Uterus (tissue), 2 donors: Measurements from ENCODE around the gene ECI1.

Experiments
- POLR2A ChIP-seq, 2 donors: fragments of 450-650 bp; IDR thresholded peaks; one replicate each; pipeline ENCODE4 v1.6.1; 2016; ENCODE audit warnings: antibody characterized with exemption in 2 of 2, mild to moderate bottlenecking in 1 of 2, moderate library complexity in 1 of 2
- TF ChIP-seq, protein P1 (sequence below), 4 experiments: fragments of 200-600 bp in 2 of 4; fragments of 450-650 bp in 2 of 4; sonication (generic) in 2 of 4; IDR thresholded peaks; one replicate each; pipeline ENCODE4 v1.5.1; 2016 to 2019; ENCODE audit warnings: antibody characterized with exemption in 4 of 4, mild to moderate bottlenecking in 2 of 4, moderate library complexity in 1 of 4

DNA sequence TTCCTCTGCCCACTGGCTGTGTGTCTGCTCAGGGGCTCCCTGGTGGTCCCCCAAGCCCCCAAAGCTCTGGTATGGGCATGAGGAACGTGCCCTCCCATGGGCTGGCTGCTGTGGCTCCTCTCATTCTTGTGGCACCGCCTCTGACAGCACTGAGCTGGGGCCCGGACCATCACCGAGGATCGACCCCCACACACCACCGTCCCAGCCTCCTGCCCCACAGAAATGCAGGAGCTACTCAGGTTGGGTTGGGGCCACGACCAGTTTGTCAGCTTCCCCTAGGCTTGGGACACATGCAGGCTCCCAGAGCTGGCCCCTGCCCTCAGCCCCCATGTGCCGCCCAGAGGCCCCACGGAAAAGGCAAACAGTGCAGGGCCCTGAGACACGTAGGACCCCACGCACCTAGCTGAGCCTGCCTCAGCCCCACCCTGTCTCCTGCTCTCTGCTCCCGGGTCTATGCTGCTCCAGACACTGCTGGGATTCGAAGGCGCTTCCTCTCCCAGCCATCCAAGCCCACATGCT is 51.7 kb downstream of the ECI1 start:
- TF ChIP-seq, protein P1, sequence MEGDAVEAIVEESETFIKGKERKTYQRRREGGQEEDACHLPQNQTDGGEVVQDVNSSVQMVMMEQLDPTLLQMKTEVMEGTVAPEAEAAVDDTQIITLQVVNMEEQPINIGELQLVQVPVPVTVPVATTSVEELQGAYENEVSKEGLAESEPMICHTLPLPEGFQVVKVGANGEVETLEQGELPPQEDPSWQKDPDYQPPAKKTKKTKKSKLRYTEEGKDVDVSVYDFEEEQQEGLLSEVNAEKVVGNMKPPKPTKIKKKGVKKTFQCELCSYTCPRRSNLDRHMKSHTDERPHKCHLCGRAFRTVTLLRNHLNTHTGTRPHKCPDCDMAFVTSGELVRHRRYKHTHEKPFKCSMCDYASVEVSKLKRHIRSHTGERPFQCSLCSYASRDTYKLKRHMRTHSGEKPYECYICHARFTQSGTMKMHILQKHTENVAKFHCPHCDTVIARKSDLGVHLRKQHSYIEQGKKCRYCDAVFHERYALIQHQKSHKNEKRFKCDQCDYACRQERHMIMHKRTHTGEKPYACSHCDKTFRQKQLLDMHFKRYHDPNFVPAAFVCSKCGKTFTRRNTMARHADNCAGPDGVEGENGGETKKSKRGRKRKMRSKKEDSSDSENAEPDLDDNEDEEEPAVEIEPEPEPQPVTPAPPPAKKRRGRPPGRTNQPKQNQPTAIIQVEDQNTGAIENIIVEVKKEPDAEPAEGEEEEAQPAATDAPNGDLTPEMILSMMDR (IDR thresholded peaks at IDR 0.05), result no peak
- TF ChIP-seq POLR2A (IDR thresholded peaks at IDR 0.05), result no peak
